Astrocyte (in vitro differentiated cells and primary cell): ENCODE results near the gene TAX1BP3. TPM values are rescaled to one million over a fixed set of nuclear protein-coding genes. Genes with fewer than 3 reads are reported as not detected.

Experiments used
- DNase-seq: peaks from one replicate; pipeline ENCODE4 v3.0.0-alpha.2; 2010; ENCODE audit warnings: low read depth
- FAIRE-seq: peaks from 2 replicates; lab custom pipeline; 2011; peaks lifted over from hg19 to GRCh38; lab: Jason Lieb, UNC
- H2AFZ ChIP-seq: 2 replicates; pipeline ENCODE4 v1.6.0; 2012; ENCODE audit warnings: low read depth, low read length, inconsistent platforms
- H3K27ac ChIP-seq: 2 replicates; pipeline ENCODE4 v1.5.1; 2011; ENCODE audit warnings: low read depth, low read length, inconsistent platforms
- H3K27me3 ChIP-seq: 2 replicates; pipeline ENCODE4 v1.6.0; 2011; ENCODE audit warnings: low read length, inconsistent platforms; ENCODE audit not compliant: insufficient read depth
- H3K36me3 ChIP-seq: 2 replicates; pipeline ENCODE4 v1.5.1; 2011; ENCODE audit warnings: low read length, inconsistent platforms; ENCODE audit not compliant: insufficient read depth
- H3K4me1 ChIP-seq: 2 replicates; pipeline ENCODE4 v1.5.1; 2011; ENCODE audit warnings: low read length, inconsistent platforms; ENCODE audit not compliant: insufficient read depth
- H3K4me2 ChIP-seq: 2 replicates; pipeline ENCODE4 v1.6.0; 2012; ENCODE audit warnings: low read length, inconsistent platforms
- H3K4me3 ChIP-seq: 2 replicates; pipeline ENCODE4 v1.5.1; 2011; ENCODE audit warnings: low read depth, mild to moderate bottlenecking, low read length, inconsistent platforms; ENCODE audit not compliant: insufficient read depth
- H3K79me2 ChIP-seq: 2 replicates; pipeline ENCODE4 v1.6.0; 2012; ENCODE audit warnings: mild to moderate bottlenecking, low read length, inconsistent platforms; ENCODE audit not compliant: insufficient read depth
- H3K9ac ChIP-seq: 2 replicates; pipeline ENCODE4 v1.6.0; 2012; ENCODE audit warnings: mild to moderate bottlenecking, low read length, inconsistent platforms
- H3K9me3 ChIP-seq: 2 replicates; pipeline ENCODE4 v1.5.1; 2012; ENCODE audit warnings: low read depth, mild to moderate bottlenecking, low read length, inconsistent platforms; ENCODE audit not compliant: insufficient read depth
- H4K20me1 ChIP-seq: 2 replicates; pipeline ENCODE4 v1.6.0; 2012; ENCODE audit warnings: low read length, inconsistent platforms; ENCODE audit not compliant: insufficient read depth
- H3K27ac Mint-ChIP-seq: one replicate; pipeline ENCODE4 v1.8.0; 2021; ENCODE audit warnings: mild to moderate bottlenecking, mixed read lengths; ENCODE audit not compliant: unreplicated experiment
- H3K27me3 Mint-ChIP-seq: one replicate; pipeline ENCODE4 v1.8.0; 2021; ENCODE audit warnings: low read depth, mixed read lengths; ENCODE audit not compliant: unreplicated experiment
- H3K36me3 Mint-ChIP-seq: one replicate; pipeline ENCODE4 v1.8.0; 2021; ENCODE audit warnings: low read depth, mixed read lengths; ENCODE audit not compliant: unreplicated experiment
- H3K4me1 Mint-ChIP-seq: one replicate; pipeline ENCODE4 v1.8.0; 2021; ENCODE audit warnings: low read depth, mixed read lengths; ENCODE audit not compliant: unreplicated experiment
- H3K4me3 Mint-ChIP-seq: one replicate; pipeline ENCODE4 v1.8.0; 2021; ENCODE audit warnings: mild to moderate bottlenecking, moderate library complexity, mixed read lengths; ENCODE audit not compliant: unreplicated experiment
- H3K9me3 Mint-ChIP-seq: one replicate; pipeline ENCODE4 v1.8.0; 2021; ENCODE audit warnings: mild to moderate bottlenecking, mixed read lengths; ENCODE audit not compliant: unreplicated experiment
- EZH2 ChIP-seq: IDR thresholded peaks from 2 replicates; pipeline ENCODE4 v1.6.1; 2012; ENCODE audit warnings: mild to moderate bottlenecking, low read length, inconsistent platforms; ENCODE audit not compliant: insufficient read depth
- total RNA-seq: library from RNA; stranded (reverse); gene quantifications from 2 replicates; pipeline ENCODE4 v1.2.1, GENCODE V29; 2021
- TF ChIP-seq, protein P1 (sequence below): IDR thresholded peaks from 2 replicates; pipeline ENCODE4 v1.5.1; 2011; ENCODE audit warnings: low read depth, mild to moderate bottlenecking, inconsistent platforms, low read length, moderate library complexity; ENCODE audit not compliant: insufficient read depth

TAX1BP3 gene
- total RNA-seq, 1 donor from 2014 or later = 194 TPM

DNA sequence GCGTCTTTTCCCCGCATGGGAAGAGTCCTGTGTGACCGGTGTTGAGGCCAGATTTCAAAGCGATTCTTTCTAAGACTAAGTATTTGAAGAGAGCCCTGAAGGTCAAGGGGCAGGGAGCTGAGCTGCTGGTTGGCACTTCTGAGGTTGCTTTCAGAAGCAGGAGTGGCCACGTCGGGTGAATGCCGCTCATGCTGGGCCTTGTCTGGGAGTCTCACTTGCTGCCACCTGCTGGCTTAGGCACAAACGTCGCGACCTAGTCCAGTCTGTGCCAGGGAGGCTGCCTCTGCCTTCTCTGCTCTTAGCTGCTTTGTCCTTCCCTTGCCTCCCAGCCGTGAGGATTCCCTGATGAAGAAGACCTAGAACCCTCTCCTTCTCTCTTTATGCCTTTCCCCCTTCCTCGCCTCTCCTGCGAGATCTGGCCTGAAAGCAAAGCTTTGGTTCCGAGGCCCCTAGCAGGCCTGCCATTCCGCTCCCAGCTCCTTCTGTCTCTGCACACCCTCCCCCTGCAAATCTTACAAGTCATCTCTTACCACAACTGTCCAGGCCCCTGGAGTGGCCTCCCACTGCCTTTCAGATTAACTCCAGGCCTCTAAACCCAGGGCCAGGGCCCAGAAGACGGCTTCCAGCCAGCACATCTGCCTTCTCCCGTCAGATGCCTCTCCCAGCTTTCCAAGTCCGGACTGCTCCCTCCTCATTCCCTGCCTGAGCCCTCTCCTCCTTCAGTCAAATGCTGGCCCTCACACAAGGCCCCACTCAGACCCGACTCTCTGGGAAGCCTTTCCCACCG is 20.4 kb downstream of the TAX1BP3 start:
- H3K27me3 ChIP-seq = no peaks in the 10 kb centered on the region
- H3K27ac ChIP-seq = no peak overlapping the region
- no peak overlapping the region for H2AFZ ChIP-seq
- peaks cover 13% of the 10 kb centered on the region for H3K36me3 ChIP-seq
- DNase-seq (peak; percentile 20), FAIRE-seq (no peak)
- TF ChIP-seq EZH2 = no peak
- TF ChIP-seq, protein P1, sequence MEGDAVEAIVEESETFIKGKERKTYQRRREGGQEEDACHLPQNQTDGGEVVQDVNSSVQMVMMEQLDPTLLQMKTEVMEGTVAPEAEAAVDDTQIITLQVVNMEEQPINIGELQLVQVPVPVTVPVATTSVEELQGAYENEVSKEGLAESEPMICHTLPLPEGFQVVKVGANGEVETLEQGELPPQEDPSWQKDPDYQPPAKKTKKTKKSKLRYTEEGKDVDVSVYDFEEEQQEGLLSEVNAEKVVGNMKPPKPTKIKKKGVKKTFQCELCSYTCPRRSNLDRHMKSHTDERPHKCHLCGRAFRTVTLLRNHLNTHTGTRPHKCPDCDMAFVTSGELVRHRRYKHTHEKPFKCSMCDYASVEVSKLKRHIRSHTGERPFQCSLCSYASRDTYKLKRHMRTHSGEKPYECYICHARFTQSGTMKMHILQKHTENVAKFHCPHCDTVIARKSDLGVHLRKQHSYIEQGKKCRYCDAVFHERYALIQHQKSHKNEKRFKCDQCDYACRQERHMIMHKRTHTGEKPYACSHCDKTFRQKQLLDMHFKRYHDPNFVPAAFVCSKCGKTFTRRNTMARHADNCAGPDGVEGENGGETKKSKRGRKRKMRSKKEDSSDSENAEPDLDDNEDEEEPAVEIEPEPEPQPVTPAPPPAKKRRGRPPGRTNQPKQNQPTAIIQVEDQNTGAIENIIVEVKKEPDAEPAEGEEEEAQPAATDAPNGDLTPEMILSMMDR = peak; percentile 32
- H4K20me1 ChIP-seq = peaks cover 9% of the 10 kb centered on the region
- peaks cover 21% of the 10 kb centered on the region for H3K36me3 Mint-ChIP-seq
- H3K4me1 ChIP-seq = no peaks in the 10 kb centered on the region
- H3K9me3 ChIP-seq = no peaks in the 10 kb centered on the region
- peaks cover 5% of the 10 kb centered on the region for H3K4me1 Mint-ChIP-seq
- H3K27ac Mint-ChIP-seq = peak overlapping the region; percentile 53
- no peak overlapping the region for H3K4me3 ChIP-seq
- no peak overlapping the region for H3K4me2 ChIP-seq
- H3K27me3 Mint-ChIP-seq = no peaks in the 10 kb centered on the region
- peak overlapping the region; percentile 57 for H3K4me3 Mint-ChIP-seq
- no peaks in the 10 kb centered on the region for H3K79me2 ChIP-seq
- no peaks in the 10 kb centered on the region for H3K9me3 Mint-ChIP-seq
- H3K9ac ChIP-seq = no peak overlapping the region

DNA sequence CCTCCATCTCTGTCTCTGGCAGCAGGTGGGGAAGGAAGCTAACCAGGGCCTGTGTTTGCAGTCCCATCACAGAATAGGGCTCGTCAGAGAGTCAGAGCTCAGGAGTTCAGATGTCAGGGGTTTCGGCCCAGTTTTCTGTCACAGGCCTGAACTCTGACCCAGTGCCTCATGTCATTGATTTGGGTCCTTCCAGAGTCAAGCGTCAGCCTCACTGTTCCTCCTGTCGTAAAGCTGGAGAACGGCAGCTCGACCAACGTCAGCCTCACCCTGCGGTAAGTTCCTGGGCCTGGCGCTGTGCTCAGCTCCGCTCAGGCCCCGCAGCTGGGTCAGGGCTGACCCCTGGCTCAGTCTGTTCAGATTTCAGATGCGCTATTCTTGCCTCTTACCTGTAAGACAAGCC is 21.1 kb downstream of the TAX1BP3 start:
- peaks cover 21% of the 10 kb centered on the region for H3K36me3 Mint-ChIP-seq
- H3K27me3 ChIP-seq = no peaks in the 10 kb centered on the region
- H4K20me1 ChIP-seq = peaks cover 9% of the 10 kb centered on the region
- no peak for TF ChIP-seq EZH2
- TF ChIP-seq, protein P1 = no peak
- no peak overlapping the region for H3K4me3 Mint-ChIP-seq
- no peaks in the 10 kb centered on the region for H3K79me2 ChIP-seq
- no peak overlapping the region for H3K4me2 ChIP-seq
- peaks cover 5% of the 10 kb centered on the region for H3K4me1 Mint-ChIP-seq
- H3K4me1 ChIP-seq = no peaks in the 10 kb centered on the region
- H3K9me3 Mint-ChIP-seq = no peaks in the 10 kb centered on the region
- no peak for FAIRE-seq
- H3K9me3 ChIP-seq = no peaks in the 10 kb centered on the region
- DNase-seq = no peak
- no peaks in the 10 kb centered on the region for H3K27me3 Mint-ChIP-seq
- no peak overlapping the region for H3K4me3 ChIP-seq
- no peak overlapping the region for H2AFZ ChIP-seq
- no peak overlapping the region for H3K27ac ChIP-seq
- H3K9ac ChIP-seq = no peak overlapping the region
- H3K27ac Mint-ChIP-seq = no peak overlapping the region
- H3K36me3 ChIP-seq = peaks cover 13% of the 10 kb centered on the region

DNA sequence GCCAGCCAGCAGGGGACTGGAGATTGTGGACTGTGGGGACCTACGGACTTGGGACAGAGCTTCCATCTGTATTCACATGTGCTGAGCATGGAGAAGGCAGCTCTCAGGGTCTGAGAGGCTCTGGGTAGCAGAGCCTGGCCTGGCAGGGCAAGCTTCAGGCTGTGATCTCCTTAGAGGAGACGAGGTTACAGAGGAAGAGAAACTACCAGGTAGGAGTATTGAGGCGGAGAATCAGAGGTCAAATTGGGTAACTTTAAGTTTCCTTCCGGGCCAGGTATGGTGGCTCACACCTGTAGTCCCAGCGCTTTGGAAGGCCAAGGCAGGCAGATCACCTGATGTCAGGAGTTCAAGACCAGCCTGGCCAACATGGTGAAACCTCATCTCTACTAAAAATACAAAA is 23.1 kb downstream of the TAX1BP3 start:
- no peak for FAIRE-seq
- no peaks in the 10 kb centered on the region for H3K9me3 Mint-ChIP-seq

More for the DNA sequence above, 23.1 kb downstream of the TAX1BP3 start:
- H3K4me1 ChIP-seq = no peaks in the 10 kb centered on the region
- H4K20me1 ChIP-seq = peaks cover 9% of the 10 kb centered on the region
- no peaks in the 10 kb centered on the region for H3K79me2 ChIP-seq
- no peak overlapping the region for H3K9ac ChIP-seq
- no peak overlapping the region for H3K27ac Mint-ChIP-seq
- H3K27me3 Mint-ChIP-seq = no peaks in the 10 kb centered on the region
- no peak overlapping the region for H3K4me2 ChIP-seq
- DNase-seq = no peak
- TF ChIP-seq, protein P1 = no peak
- TF ChIP-seq EZH2 = no peak
- no peak overlapping the region for H3K4me3 Mint-ChIP-seq
- no peaks in the 10 kb centered on the region for H3K27me3 ChIP-seq
- peaks cover 18% of the 10 kb centered on the region for H3K36me3 Mint-ChIP-seq
- H3K4me1 Mint-ChIP-seq = peaks cover 8% of the 10 kb centered on the region
- H3K27ac ChIP-seq = no peak overlapping the region
- no peak overlapping the region for H2AFZ ChIP-seq
- H3K4me3 ChIP-seq = no peak overlapping the region
- H3K36me3 ChIP-seq = peaks cover 13% of the 10 kb centered on the region
- no peaks in the 10 kb centered on the region for H3K9me3 ChIP-seq
